Thyroid gland (tissue), 4 donors: ENCODE data around the gene NTN5.

Source experiments
- POLR2A ChIP-seq, 2 donors: fragments of 450-650 bp; IDR thresholded peaks; one replicate each; pipeline ENCODE4 v1.6.1; 2017; ENCODE audit warnings: antibody characterized with exemption in 2 of 2, mild to moderate bottlenecking in 2 of 2, moderate library complexity in 1 of 2
- TF ChIP-seq, protein P1 (sequence below), 6 experiments: fragments of 200-600 bp in 3 of 6; fragments of 450-650 bp in 3 of 6; sonication (generic) in 3 of 6; IDR thresholded peaks; one replicate each; pipeline ENCODE4 v1.5.1; 2016 to 2019; ENCODE audit warnings: antibody characterized with exemption in 6 of 6, mild to moderate bottlenecking in 2 of 6, inconsistent platforms in 1 of 6, moderate library complexity in 1 of 6

DNA sequence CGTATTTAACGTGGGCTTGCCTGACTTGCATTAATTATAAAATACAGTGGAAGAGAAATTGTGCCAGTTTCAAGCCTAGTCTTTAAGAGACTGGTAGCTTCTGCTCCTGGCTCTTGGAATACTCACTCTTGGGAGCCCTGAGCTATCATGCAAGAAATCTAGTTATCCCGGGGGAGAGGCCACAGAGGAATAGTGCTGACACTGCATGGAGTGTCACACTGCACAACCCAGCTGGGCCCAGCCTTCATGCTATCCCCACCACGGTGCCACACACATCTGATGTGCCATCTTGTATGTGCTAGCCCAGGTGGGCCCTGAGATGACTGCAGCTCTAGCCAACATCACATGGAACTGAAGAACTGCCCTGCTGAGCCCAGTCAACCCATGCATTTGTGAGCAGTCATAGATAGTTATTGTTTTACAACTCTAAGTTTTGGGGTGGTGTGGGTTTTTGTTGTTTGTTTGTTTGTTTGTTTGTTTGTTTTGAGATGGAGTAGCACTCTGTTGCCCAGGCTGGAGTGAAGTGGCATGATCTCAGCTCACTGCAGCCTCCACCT, 38.4 kb upstream of the NTN5 start:
- TF ChIP-seq, protein P1, sequence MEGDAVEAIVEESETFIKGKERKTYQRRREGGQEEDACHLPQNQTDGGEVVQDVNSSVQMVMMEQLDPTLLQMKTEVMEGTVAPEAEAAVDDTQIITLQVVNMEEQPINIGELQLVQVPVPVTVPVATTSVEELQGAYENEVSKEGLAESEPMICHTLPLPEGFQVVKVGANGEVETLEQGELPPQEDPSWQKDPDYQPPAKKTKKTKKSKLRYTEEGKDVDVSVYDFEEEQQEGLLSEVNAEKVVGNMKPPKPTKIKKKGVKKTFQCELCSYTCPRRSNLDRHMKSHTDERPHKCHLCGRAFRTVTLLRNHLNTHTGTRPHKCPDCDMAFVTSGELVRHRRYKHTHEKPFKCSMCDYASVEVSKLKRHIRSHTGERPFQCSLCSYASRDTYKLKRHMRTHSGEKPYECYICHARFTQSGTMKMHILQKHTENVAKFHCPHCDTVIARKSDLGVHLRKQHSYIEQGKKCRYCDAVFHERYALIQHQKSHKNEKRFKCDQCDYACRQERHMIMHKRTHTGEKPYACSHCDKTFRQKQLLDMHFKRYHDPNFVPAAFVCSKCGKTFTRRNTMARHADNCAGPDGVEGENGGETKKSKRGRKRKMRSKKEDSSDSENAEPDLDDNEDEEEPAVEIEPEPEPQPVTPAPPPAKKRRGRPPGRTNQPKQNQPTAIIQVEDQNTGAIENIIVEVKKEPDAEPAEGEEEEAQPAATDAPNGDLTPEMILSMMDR (IDR thresholded peaks at IDR 0.05): no peak
- TF ChIP-seq POLR2A (IDR thresholded peaks at IDR 0.05): no peak
